Activated naive CD4-positive, alpha-beta T cell treated with anti-CD3 and anti-CD28 coated beads, Interleukin-2, amount 10 ng/mL, durations not matched to agents 7 days and 5 days (primary cell): ENCODE results near the gene VDAC2.
A peak's percentile ranks its signal among the peaks of the same experiment; 100 is the strongest.
"Not testable (repeated sequence)": the region's sequence is repeated elsewhere in the genome, so short reads cannot be mapped to it uniquely, and the experiment has no call there.

Source experiments
- CTCF ChIA-PET: fragments of 350-600 bp; sonication (Branson Sonifier 250); formaldehyde crosslinking; loops from one replicate; lab custom pipeline; 2021; ENCODE audit warnings: antibody characterized with exemption; lab: Charles Lee
- DNase-seq: peaks from one replicate; pipeline ENCODE4 v3.0.0-alpha.2; 2020
- H3K27ac Mint-ChIP-seq: one replicate; pipeline ENCODE4 v1.8.0; 2021; ENCODE audit warnings: mild to moderate bottlenecking, moderate library complexity, mixed read lengths
- H3K27me3 Mint-ChIP-seq: one replicate; pipeline ENCODE4 v1.8.0; 2021; ENCODE audit warnings: mild to moderate bottlenecking, mixed read lengths
- H3K36me3 Mint-ChIP-seq: one replicate; pipeline ENCODE4 v1.8.0; 2021; ENCODE audit warnings: mixed read lengths
- H3K4me1 Mint-ChIP-seq: one replicate; pipeline ENCODE4 v1.8.0; 2021; ENCODE audit warnings: mixed read lengths
- H3K4me3 Mint-ChIP-seq: one replicate; pipeline ENCODE4 v1.8.0; 2021; ENCODE audit warnings: mild to moderate bottlenecking, moderate library complexity, mixed read lengths
- H3K9me3 Mint-ChIP-seq: one replicate; pipeline ENCODE4 v1.8.0; 2021; ENCODE audit warnings: mixed read lengths

The VDAC2 gene

DNA sequence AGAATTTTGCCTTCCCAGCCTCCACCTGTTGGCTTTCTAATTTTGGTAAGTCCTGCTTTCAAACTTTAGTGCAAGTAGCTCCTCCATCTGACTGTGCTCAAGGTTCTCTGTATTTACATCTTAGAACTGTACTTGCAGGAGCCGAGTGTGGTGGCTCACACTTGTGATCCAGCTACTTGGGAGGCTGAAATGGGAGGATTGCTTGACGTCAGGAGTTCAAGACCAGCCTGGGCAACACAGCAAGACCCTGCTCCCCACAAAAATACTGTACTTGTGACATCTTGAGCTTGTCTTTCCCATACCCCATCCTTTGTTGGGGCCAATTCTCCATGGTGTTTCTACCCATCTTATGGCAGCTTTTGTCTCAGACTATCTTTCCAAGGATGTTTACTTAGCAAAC is 4.7 kb upstream of the VDAC2 start:
- no peak for DNase-seq
- Mint-ChIP-seq H3K4me3 (no peak overlapping the region), H3K27me3 (peaks cover 4% of the 10 kb centered on the region), H3K36me3 (no peaks in the 10 kb centered on the region), H3K4me1 (peaks cover 19% of the 10 kb centered on the region), H3K27ac (no peak overlapping the region), H3K9me3 (no peaks in the 10 kb centered on the region)
- CTCF ChIA-PET, result interaction anchor here (1.3 to 3.3 kb wide), 3 partner anchors 19 to 29 kb away, joined by 3 to 14 read pairs (median 11); partner anchors contain the start of gene COMTD1

DNA sequence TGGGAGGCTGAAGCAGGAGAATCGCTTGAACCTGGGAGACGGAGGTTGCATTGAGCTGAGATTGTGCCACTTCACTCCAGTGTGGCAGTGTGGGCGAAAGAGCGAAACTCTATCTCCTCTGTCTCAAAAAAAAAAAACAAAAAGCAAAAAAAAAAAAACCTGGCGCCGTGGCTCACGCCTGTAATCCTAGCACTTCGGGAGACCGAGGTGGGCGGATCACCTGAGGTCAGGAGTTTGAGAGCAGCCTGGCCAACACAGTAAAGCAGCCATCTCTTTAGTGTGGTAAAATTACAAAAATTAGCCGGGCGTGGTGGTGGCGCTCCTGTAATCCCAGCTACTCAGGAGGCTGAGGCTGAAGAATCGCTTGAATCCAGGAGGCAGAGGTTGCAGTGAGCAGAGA is 4.0 kb upstream of the VDAC2 start:
- H3K9me3 Mint-ChIP-seq, DNase-seq, H3K27ac Mint-ChIP-seq, H3K27me3 Mint-ChIP-seq, H3K4me3 Mint-ChIP-seq, H3K36me3 Mint-ChIP-seq: not testable (repeated sequence)
- H3K4me1 Mint-ChIP-seq, result peaks cover 22% of the 10 kb centered on the region
- CTCF ChIA-PET, result interaction anchor here (1.3 to 3.3 kb wide), 2 partner anchors 19 to 29 kb away, joined by 3 to 14 read pairs; partner anchors contain the start of gene COMTD1

DNA sequence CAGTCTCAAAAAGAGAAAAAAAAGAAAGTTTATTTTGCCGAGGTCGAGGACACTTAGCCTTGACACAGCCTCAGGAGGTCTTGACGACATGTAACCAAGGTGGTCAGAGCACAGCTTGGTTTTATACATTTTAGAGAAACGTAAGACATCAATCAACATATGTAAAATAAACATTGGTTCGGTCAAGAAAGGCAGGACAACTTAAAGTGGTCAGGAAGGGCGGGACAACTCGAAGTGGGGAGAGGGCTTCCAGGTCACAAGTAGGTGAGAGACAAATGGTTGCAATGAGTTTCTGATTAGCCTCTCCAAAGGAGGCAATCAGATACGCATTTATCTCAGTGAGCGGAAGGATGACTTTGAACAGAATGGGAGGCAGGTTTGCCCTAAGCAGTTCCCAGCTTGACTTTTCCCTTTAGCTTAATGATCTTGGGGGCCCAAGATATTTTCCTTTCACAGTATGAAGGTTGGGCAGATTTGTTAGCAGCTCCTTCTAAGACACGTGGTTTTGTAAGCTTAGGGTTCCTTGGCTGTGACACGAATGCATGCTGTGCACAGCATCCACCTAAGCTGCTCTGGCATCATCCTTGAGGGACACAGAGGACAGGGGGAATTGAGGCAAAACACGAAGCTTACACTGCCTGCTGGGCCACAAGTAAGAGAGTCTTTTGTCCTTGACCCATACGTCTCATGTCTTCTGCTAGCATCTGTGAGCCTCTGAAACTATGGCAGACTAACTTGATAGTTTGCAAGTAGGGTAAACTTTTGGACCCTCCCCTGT is 3.3 kb upstream of the VDAC2 start:
- H3K9me3 Mint-ChIP-seq, result no peaks in the 10 kb centered on the region
- no peak overlapping the region for H3K4me3 Mint-ChIP-seq

DNA sequence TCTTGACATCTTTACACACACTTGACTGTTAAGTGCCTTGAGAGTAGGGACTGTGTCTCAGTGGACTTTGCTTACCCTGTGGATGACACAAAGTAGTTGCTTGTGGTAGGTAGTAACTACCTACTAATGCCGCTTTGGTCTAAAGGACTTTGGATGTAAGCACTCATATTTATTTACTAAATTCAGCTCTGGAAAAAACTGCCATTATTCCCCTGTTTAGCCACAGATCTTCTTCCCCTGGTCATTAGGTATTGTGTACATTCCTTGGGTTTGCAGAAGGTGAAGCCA is 2.8 kb upstream of the VDAC2 start:
- Mint-ChIP-seq H3K36me3 (peaks cover 10% of the 10 kb centered on the region), H3K4me3 (no peak overlapping the region), H3K27me3 (peaks cover 4% of the 10 kb centered on the region), H3K4me1 (peaks cover 32% of the 10 kb centered on the region), H3K9me3 (no peaks in the 10 kb centered on the region), H3K27ac (no peak overlapping the region)
- CTCF ChIA-PET, result interaction anchor here (0.9 to 3.3 kb wide), 3 partner anchors 20 to 28 kb away, joined by 3 to 14 read pairs (median 5); partner anchors contain the start of gene COMTD1
- DNase-seq, result no peak

More for the DNA sequence above, 3.3 kb upstream of the VDAC2 start:
- CTCF ChIA-PET, result interaction anchor here (1.0 to 3.3 kb wide), 2 partner anchors 20 to 28 kb away, joined by 5 to 14 read pairs; partner anchors contain the start of gene COMTD1
- Mint-ChIP-seq H3K27me3 (peaks cover 4% of the 10 kb centered on the region), H3K4me1 (peaks cover 26% of the 10 kb centered on the region), H3K36me3 (peaks cover 5% of the 10 kb centered on the region), H3K27ac (no peak overlapping the region)
- DNase-seq, result no peak

- Mint-ChIP-seq H3K27ac (peak overlapping the region; percentile 11), H3K4me1 (peaks cover 33% of the 10 kb centered on the region)
Observed at GRCh38 chr10:75208181-75208580, 2.4 kb upstream of the VDAC2 start.

DNA sequence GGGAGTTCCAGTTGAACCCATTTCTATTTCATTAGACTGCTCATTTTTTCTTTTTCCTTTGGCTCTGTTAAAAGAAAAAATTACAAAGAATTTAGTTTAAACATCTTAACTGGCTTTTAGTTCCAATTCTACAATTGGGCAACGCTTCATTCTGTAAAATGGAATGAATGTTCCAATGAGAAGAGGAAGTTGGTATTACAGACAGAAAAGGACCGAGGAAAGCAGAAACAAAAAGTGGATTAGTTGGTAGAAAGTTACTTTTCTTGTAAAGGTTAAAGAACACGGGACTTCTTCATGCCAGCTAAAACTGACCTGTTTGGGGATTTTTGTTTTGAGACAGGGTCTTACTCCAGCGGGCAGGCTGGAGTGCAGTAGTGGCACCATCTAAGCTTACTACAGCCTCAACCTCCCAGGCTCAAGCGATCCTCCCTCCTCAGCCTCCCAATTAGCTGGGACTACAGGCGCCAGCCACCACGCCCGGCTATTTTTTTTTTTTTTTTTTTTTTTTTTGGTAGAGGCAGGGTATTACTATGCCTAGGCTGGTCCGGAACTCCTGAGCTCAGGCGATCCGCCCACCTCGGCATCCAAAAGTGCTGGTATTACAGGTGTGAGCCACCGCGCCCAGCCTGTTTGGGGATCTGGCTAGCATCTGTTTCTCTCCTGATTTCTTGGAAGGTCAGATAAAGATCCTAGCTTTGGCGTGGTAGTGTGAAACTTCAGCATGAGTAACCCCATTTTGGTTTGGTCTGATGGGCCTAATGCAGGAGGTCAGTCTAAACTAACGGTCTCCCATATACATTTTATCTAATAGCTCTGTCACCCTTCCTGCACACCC is 1.3 kb upstream of the VDAC2 start:
- Mint-ChIP-seq H3K4me1 (peaks cover 38% of the 10 kb centered on the region), H3K27me3 (peaks cover 4% of the 10 kb centered on the region), H3K27ac (peak overlapping the region; percentile 100), H3K36me3 (peaks cover 15% of the 10 kb centered on the region), H3K9me3 (no peaks in the 10 kb centered on the region), H3K4me3 (peak overlapping the region; percentile 91)
- DNase-seq, result no peak
- CTCF ChIA-PET, result interaction anchor here (0.5 to 4.4 kb wide), 6 partner anchors 19 to 1275 kb away, joined by 3 to 34 read pairs (median 13); partner anchors contain the start of gene COMTD1

More at GRCh38 chr10:75208181-75208580, 2.4 kb upstream of the VDAC2 start:
- Mint-ChIP-seq H3K4me3 (no peak overlapping the region), H3K36me3 (peaks cover 11% of the 10 kb centered on the region), H3K27me3 (peaks cover 4% of the 10 kb centered on the region), H3K9me3 (no peaks in the 10 kb centered on the region)
- CTCF ChIA-PET, result interaction anchor here (0.9 to 3.3 kb wide), 3 partner anchors 21 to 27 kb away, joined by 3 to 14 read pairs (median 5); partner anchors contain the start of gene COMTD1
- DNase-seq, result no peak

DNA sequence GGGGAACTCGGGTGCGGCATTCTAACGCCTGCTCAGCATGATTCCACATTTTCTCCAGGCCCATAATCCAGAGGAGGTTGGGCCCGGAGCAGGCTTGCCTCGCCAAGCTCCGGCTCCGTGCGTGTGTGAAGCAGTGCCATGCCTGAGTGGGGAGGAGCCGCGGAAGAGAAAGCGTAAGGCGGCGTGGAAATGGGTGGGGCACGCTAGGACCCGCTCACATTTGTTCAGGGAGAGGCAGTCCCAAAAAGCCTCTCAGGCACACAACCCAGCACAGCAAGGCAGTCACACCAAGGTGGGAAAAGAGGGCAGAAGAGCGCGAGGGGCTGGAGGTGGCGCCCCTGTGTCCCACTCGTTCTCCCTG is 695 bp upstream of the VDAC2 start:
- CTCF ChIA-PET, result interaction anchor here (0.5 to 4.4 kb wide), 6 partner anchors 18 to 1276 kb away, joined by 3 to 34 read pairs (median 13); partner anchors contain the start of gene COMTD1
- Mint-ChIP-seq H3K9me3 (no peaks in the 10 kb centered on the region), H3K4me3 (peak overlapping the region; percentile 91), H3K36me3 (peaks cover 18% of the 10 kb centered on the region), H3K27ac (peak overlapping the region; percentile 100), H3K27me3 (peaks cover 4% of the 10 kb centered on the region), H3K4me1 (peaks cover 38% of the 10 kb centered on the region)
- DNase-seq, result peak; percentile 88

DNA sequence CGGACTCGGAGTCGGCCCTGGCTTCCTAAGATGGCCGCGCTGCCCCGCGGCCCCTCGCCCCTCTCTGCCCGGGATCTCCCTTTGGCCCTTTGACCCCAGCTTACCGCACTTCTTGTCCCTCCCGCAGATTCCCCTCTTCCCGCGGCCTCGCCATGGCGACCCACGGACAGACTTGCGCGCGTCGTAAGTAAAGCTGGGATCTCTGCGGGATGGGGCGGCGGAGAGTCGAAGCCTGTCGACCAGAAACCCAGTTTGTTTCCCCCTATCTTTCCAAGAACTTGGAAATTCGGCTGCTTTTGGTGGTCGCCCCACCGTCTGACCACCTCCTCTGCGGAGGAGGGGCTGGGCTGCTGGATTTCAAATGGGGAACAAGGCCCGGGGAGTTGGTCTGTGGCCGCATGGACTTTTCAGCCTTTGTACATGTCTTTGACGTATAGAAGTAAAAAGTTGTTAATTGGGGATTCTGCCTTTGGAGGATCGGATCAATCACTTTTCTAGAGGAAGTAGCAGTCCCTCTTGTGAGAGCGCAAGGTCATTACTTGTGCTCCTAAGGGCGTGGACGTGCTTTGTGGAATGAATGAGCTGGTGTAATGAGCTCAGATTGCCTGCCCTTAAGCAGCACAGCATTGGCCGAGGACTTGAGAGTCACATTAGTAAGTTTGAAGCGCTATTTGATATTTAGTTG is 553 bp downstream of the VDAC2 start:
- peaks cover 42% of the 10 kb centered on the region for H3K4me1 Mint-ChIP-seq
- peaks cover 24% of the 10 kb centered on the region for H3K36me3 Mint-ChIP-seq
- DNase-seq, result peak; percentile 47

GRCh38 chr10:75212343-75212742 is 1.7 kb downstream of the VDAC2 start:
- peaks cover 47% of the 10 kb centered on the region for H3K4me1 Mint-ChIP-seq
- CTCF ChIA-PET, result interaction anchor here (0.9 to 4.4 kb wide), 7 partner anchors 11 to 25 kb away, joined by 3 to 34 read pairs (median 4); partner anchors contain the start of gene COMTD1
- H3K36me3 Mint-ChIP-seq, result peaks cover 30% of the 10 kb centered on the region
- H3K27ac Mint-ChIP-seq, result no peak overlapping the region
- H3K27me3 Mint-ChIP-seq, result no peaks in the 10 kb centered on the region
- no peak for DNase-seq
- H3K9me3 Mint-ChIP-seq, result no peaks in the 10 kb centered on the region
- H3K4me3 Mint-ChIP-seq, result peak overlapping the region; percentile 91

More for the DNA sequence above, 553 bp downstream of the VDAC2 start:
- H3K4me3 Mint-ChIP-seq, result peak overlapping the region; percentile 91
- H3K27ac Mint-ChIP-seq, result peak overlapping the region; percentile 100
- H3K9me3 Mint-ChIP-seq, result no peaks in the 10 kb centered on the region
- CTCF ChIA-PET, result interaction anchor here (1.0 to 4.4 kb wide), 7 partner anchors 12 to 99 kb away, joined by 3 to 34 read pairs (median 8); partner anchors contain the start of genes COMTD1 and SAMD8
- peaks cover 4% of the 10 kb centered on the region for H3K27me3 Mint-ChIP-seq

GRCh38 chr10:75220274-75220673 is 9.7 kb downstream of the VDAC2 start:
- no peak overlapping the region for H3K4me3 Mint-ChIP-seq
- H3K36me3 Mint-ChIP-seq, result peaks cover 70% of the 10 kb centered on the region
- no peak for DNase-seq
- no peak overlapping the region for H3K27ac Mint-ChIP-seq
- no peaks in the 10 kb centered on the region for H3K27me3 Mint-ChIP-seq
- peaks cover 35% of the 10 kb centered on the region for H3K4me1 Mint-ChIP-seq
- CTCF ChIA-PET, result interaction anchor here (0.6 to 1.1 kb wide), 3 partner anchors 9 to 15 kb away, joined by 3 to 5 read pairs (median 3); partner anchors contain the start of gene COMTD1
- no peaks in the 10 kb centered on the region for H3K9me3 Mint-ChIP-seq

GRCh38 chr10:75221492-75221891 is 10.9 kb downstream of the VDAC2 start:
- H3K27ac Mint-ChIP-seq, H3K4me3 Mint-ChIP-seq, DNase-seq, H3K9me3 Mint-ChIP-seq, H3K27me3 Mint-ChIP-seq: not testable (repeated sequence)
- Mint-ChIP-seq H3K4me1 (peaks cover 37% of the 10 kb centered on the region), H3K36me3 (peaks cover 68% of the 10 kb centered on the region)
- CTCF ChIA-PET, result interaction anchor here (1.0 kb wide), 1 partner anchor 9 kb away, joined by 4 read pairs; no protein-coding TSS in a partner anchor

DNA sequence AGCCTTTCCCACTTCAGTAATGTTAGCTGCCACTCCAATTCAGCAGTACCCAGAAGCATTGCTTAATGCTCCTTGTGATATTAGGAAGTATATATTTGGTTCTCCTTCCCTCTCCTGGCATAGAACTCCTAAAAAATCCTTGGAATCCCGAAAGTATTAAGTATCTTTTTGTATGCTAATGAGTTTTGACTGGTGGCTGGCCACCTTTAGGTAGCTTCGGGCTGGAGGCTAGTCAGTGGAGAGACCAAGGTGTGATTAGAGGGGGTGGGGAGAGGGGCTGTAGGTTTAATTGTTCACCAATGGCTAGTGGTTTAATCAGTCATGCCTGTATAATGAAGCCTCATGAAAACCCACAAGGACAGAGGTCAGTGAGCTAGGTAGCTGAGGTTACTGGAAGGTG is 12.9 kb downstream of the VDAC2 start:
- Mint-ChIP-seq H3K36me3 (peaks cover 65% of the 10 kb centered on the region), H3K27me3 (no peaks in the 10 kb centered on the region), H3K4me1 (peaks cover 47% of the 10 kb centered on the region), H3K4me3 (no peak overlapping the region), H3K9me3 (no peaks in the 10 kb centered on the region), H3K27ac (no peak overlapping the region)
- CTCF ChIA-PET, result interaction anchor here (0.9 to 2.2 kb wide), 2 partner anchors 12 to 36 kb away, joined by 3 to 6 read pairs; no protein-coding TSS in a partner anchor
- no peak for DNase-seq

GRCh38 chr10:75226095-75226494 is 15.5 kb downstream of the VDAC2 start:
- no peak for DNase-seq
- H3K4me3 Mint-ChIP-seq, result no peak overlapping the region
- H3K4me1 Mint-ChIP-seq, result peaks cover 52% of the 10 kb centered on the region
- H3K36me3 Mint-ChIP-seq, result peaks cover 64% of the 10 kb centered on the region
- H3K9me3 Mint-ChIP-seq, result no peaks in the 10 kb centered on the region
- peak overlapping the region; percentile 70 for H3K27ac Mint-ChIP-seq
- CTCF ChIA-PET, result interaction anchor here (1.8 to 13.6 kb wide), 3 partner anchors 10 to 38 kb away, joined by 5 to 217 read pairs (median 6); partner anchors contain the start of gene COMTD1
- no peaks in the 10 kb centered on the region for H3K27me3 Mint-ChIP-seq
